Measurements from ENCODE around the gene NDUFS8.
A peak's percentile ranks its signal among the peaks of the same experiment; 100 is the strongest.

The NDUFS8 gene

DNA sequence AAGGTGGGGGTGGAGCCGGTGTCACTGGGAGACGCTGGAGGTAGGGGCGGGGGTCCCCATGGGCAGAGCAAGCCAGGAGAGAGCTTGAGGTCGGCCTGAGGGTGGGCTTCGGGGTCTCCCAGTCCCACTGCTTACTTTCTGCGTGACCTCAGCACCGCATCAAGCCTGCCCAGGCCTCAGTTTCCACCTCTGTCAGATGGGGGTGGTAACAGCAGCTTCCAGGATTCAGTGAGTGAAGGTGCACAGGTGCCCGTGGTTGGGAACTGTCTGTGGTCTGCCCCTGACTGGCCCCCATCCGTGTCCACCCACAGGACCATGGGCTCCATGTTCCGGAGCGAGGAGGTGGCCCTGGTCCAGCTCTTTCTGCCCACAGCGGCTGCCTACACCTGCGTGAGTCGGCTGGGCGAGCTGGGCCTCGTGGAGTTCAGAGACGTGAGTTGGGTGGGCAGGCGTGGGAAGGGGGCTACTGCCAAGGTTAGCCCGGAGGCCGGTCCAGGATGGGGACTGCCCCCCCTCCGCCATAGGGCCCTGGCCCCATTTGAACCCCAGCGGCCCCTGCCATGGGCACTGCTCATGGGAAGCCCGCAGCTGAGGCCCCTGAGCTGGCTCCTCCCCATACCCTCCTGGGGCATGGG is 10.6 kb downstream of the NDUFS8 start:
- Histone ChIP-seq H2AFZ (ENCODE audit: low read depth, low read length) (no peak overlapping the region), H3K36me3 (ENCODE audit: control insufficient read depth in 1 of 2, insufficient read depth in 2 of 2, low read depth in 1 of 2, low read length in 2 of 2) (peaks cover 29 to 59% of the 10 kb centered on the region in 2 experiments), H3K27ac (ENCODE audit: low read length, poor library complexity, severe bottlenecking) (peak overlapping the region; percentile 73), H3K4me1 (ENCODE audit: control insufficient read depth, insufficient read depth, low read depth, low read length) (peaks cover 70% of the 10 kb centered on the region), H3K79me1 (replicated peaks; ENCODE audit: low read length, poor library complexity, severe bottlenecking) (peaks cover 17% of the 10 kb centered on the region), H3K4me3 (ENCODE audit: insufficient read depth in 1 of 2, low read depth in 1 of 2, low read length in 2 of 2) (peak overlapping the region; percentile 52 to 91), H2BK12ac (ENCODE audit: low read length in 2 of 2) (peak overlapping the region; percentile 4 to 59), H2BK5ac (ENCODE audit: low read depth, low read length, poor library complexity, severe bottlenecking) (peak overlapping the region; percentile 60), H2BK120ac (ENCODE audit: low read depth, low read length) (peak overlapping the region; percentile 89), H3K14ac (ENCODE audit: low read length in 2 of 2) (peak overlapping the region in 1 of 2 experiments; percentile 94), H4K8ac (ENCODE audit: low read length) (peak overlapping the region; percentile 87), H3K18ac (ENCODE audit: low read depth in 1 of 2, low read length in 2 of 2) (peak overlapping the region; percentile 90 to 95), H3K4ac (ENCODE audit: low read depth in 1 of 2, low read length in 2 of 2) (peak overlapping the region; percentile 90 to 98), H3K23ac (ENCODE audit: low read length in 2 of 2) (peak overlapping the region in 1 of 2 experiments; percentile 28), H3K9ac (ENCODE audit: low read length) (peak overlapping the region; percentile 95), H2BK15ac (ENCODE audit: low read depth, poor library complexity, severe bottlenecking) (peak overlapping the region; percentile 63), H2AK5ac (ENCODE audit: low read length, severe bottlenecking) (peak overlapping the region; percentile 95), H3K9me3 (ENCODE audit: control insufficient read depth, low read length) (no peaks in the 10 kb centered on the region), H3K4me2 (ENCODE audit: low read length, poor library complexity, severe bottlenecking) (peak overlapping the region; percentile 86), H3K27me3 (ENCODE audit: control insufficient read depth in 1 of 2, insufficient read depth in 1 of 2, low read length in 2 of 2) (no peaks in the 10 kb centered on the region), H4K91ac (ENCODE audit: low read length) (peak overlapping the region; percentile 94)
- 88% methylated on average over 22 of the region's 23 CpGs for WGBS
- no peak for DNase-seq

DNA sequence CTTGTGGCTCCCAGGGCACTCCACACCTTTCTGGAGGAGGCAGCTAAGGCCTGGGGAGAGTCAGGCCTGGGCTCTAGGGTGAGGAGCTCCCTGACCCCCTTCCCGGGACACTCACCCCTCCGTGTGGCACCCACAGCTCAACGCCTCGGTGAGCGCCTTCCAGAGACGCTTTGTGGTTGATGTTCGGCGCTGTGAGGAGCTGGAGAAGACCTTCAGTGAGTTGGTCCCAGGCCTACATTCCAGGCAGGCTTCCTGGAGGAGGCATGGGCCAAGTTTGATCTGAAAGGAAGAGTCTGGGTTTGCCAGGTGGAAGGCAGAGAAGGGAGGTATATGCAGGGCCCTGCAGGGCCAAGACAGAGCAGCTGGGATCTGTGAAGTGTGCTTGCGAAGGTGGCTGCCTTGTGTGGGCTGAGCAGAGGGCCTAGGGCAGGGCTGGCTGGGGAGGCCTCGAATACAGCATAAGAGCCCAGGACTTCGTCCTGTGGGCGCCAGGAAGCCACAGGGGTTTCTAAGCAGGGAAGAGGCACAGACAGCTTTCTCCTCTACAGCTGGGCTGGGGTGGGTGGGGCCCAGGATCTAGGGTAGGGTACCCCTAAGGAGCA is 11.2 kb downstream of the NDUFS8 start:
- Histone ChIP-seq H3K27me3 (ENCODE audit: control insufficient read depth in 1 of 2, insufficient read depth in 1 of 2, low read length in 2 of 2) (no peaks in the 10 kb centered on the region), H2BK120ac (ENCODE audit: low read depth, low read length) (no peak overlapping the region), H2BK15ac (ENCODE audit: low read depth, poor library complexity, severe bottlenecking) (no peak overlapping the region), H3K27ac (ENCODE audit: low read length, poor library complexity, severe bottlenecking) (peak overlapping the region; percentile 33), H3K9ac (ENCODE audit: low read length) (peak overlapping the region; percentile 36), H3K79me1 (replicated peaks; ENCODE audit: low read length, poor library complexity, severe bottlenecking) (peaks cover 16% of the 10 kb centered on the region), H4K8ac (ENCODE audit: low read length) (no peak overlapping the region), H4K91ac (ENCODE audit: low read length) (peak overlapping the region; percentile 37), H2AK5ac (ENCODE audit: low read length, severe bottlenecking) (peak overlapping the region; percentile 21), H3K18ac (ENCODE audit: low read depth in 1 of 2, low read length in 2 of 2) (no peak overlapping the region), H2BK12ac (ENCODE audit: low read length in 2 of 2) (no peak overlapping the region), H3K4me2 (ENCODE audit: low read length, poor library complexity, severe bottlenecking) (no peak overlapping the region), H3K36me3 (ENCODE audit: control insufficient read depth in 1 of 2, insufficient read depth in 2 of 2, low read depth in 1 of 2, low read length in 2 of 2) (peaks cover 31 to 59% of the 10 kb centered on the region in 2 experiments), H2AFZ (ENCODE audit: low read depth, low read length) (no peak overlapping the region), H3K4me3 (ENCODE audit: insufficient read depth in 1 of 2, low read depth in 1 of 2, low read length in 2 of 2) (no peak overlapping the region), H3K4ac (ENCODE audit: low read depth in 1 of 2, low read length in 2 of 2) (peak overlapping the region; percentile 1 to 49), H2BK5ac (ENCODE audit: low read depth, low read length, poor library complexity, severe bottlenecking) (no peak overlapping the region), H3K23ac (ENCODE audit: low read length in 2 of 2) (no peak overlapping the region), H3K9me3 (ENCODE audit: control insufficient read depth, low read length) (no peaks in the 10 kb centered on the region), H3K14ac (ENCODE audit: low read length in 2 of 2) (no peak overlapping the region), H3K4me1 (ENCODE audit: control insufficient read depth, insufficient read depth, low read depth, low read length) (peaks cover 70% of the 10 kb centered on the region)
- no peak for DNase-seq
- 92% methylated on average over 12 of the region's 12 CpGs for WGBS

DNA sequence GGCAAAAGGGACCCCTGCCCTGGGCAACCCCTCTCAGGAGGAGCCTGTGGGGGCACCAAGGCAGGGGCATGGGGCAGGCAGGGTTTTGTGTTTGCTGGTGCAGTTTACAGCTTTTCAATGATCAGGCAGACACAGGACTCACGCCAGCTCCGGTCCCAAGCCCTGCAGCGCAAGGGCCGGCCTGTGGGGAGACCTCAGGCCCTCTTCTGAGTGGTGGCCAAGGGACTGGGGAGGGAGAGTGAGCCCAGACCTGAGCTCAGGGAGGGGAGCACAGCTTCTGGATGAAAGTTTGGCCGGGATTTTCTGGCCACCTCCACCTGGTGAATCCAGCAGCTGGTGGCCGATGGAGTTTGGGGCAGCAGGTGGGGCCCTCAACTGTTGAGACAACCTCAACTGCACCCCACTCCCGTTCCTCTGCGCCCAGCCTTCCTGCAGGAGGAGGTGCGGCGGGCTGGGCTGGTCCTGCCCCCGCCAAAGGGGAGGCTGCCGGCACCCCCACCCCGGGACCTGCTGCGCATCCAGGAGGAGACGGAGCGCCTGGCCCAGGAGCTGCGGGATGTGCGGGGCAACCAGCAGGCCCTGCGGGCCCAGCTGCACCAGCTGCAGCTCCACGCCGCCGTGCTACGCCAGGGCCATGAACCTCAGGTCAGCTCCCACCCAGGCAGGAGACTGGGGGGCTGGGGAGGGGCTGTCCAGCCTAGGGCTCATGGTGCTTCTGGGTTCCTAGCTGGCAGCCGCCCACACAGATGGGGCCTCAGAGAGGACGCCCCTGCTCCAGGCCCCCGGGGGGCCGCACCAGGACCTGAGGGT is 11.9 kb downstream of the NDUFS8 start:
- no peak overlapping the region for H2AFZ ChIP-seq (ENCODE audit: low read depth, low read length)
- no peak overlapping the region for H2BK15ac ChIP-seq (ENCODE audit: low read depth, poor library complexity, severe bottlenecking)
- no peak overlapping the region for H4K91ac ChIP-seq (ENCODE audit: low read length)
- no peaks in the 10 kb centered on the region for H3K27me3 ChIP-seq (ENCODE audit: control insufficient read depth in 1 of 2, insufficient read depth in 1 of 2, low read length in 2 of 2)
- no peak overlapping the region for H3K9ac ChIP-seq (ENCODE audit: low read length)
- WGBS: 92% methylated on average over 23 of the region's 27 CpGs
- H3K4me2 ChIP-seq (ENCODE audit: low read length, poor library complexity, severe bottlenecking): no peak overlapping the region
- H3K36me3 ChIP-seq (ENCODE audit: control insufficient read depth in 1 of 2, insufficient read depth in 2 of 2, low read depth in 1 of 2, low read length in 2 of 2): peaks cover 31 to 62% of the 10 kb centered on the region in 2 experiments
- H3K18ac ChIP-seq (ENCODE audit: low read depth in 1 of 2, low read length in 2 of 2): peak overlapping the region; percentile 37 to 62
- no peak for DNase-seq
- H3K9me3 ChIP-seq (ENCODE audit: control insufficient read depth, low read length): no peaks in the 10 kb centered on the region
- H3K4ac ChIP-seq (ENCODE audit: low read depth in 1 of 2, low read length in 2 of 2): peak overlapping the region; percentile 29 to 74
- no peak overlapping the region for H2BK5ac ChIP-seq (ENCODE audit: low read depth, low read length, poor library complexity, severe bottlenecking)
- H3K79me1 ChIP-seq (replicated peaks; ENCODE audit: low read length, poor library complexity, severe bottlenecking): peaks cover 13% of the 10 kb centered on the region
- H3K4me1 ChIP-seq (ENCODE audit: control insufficient read depth, insufficient read depth, low read depth, low read length): peaks cover 70% of the 10 kb centered on the region
- H2AK5ac ChIP-seq (ENCODE audit: low read length, severe bottlenecking): peak overlapping the region; percentile 76
- H3K14ac ChIP-seq (ENCODE audit: low read length in 2 of 2): no peak overlapping the region
- peak overlapping the region; percentile 64 for H2BK120ac ChIP-seq (ENCODE audit: low read depth, low read length)
- no peak overlapping the region for H3K23ac ChIP-seq (ENCODE audit: low read length in 2 of 2)
- H4K8ac ChIP-seq (ENCODE audit: low read length): no peak overlapping the region
- H2BK12ac ChIP-seq (ENCODE audit: low read length in 2 of 2): peak overlapping the region; percentile 12 to 29
- H3K27ac ChIP-seq (ENCODE audit: low read length, poor library complexity, severe bottlenecking): peak overlapping the region; percentile 37
- H3K4me3 ChIP-seq (ENCODE audit: insufficient read depth in 1 of 2, low read depth in 1 of 2, low read length in 2 of 2): no peak overlapping the region

DNA sequence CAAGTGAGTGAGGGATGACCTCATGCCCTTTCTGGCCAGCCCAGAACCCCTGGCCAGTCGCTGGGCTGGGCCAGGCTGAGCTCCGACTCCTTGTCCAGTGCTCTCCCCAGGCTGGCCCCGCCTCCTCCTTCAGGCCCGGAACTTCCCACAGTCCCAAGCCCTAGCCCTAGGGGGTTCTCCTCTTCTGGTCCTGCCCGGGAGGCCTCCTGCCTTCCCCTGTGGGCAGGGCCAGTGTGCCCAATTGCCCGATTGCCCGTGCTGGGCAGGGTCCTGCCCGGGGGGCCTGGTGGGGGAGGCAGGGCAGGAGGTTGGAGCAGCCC is 12.5 kb downstream of the NDUFS8 start:
- Histone ChIP-seq H3K23ac (ENCODE audit: low read length in 2 of 2) (no peak overlapping the region), H3K9ac (ENCODE audit: low read length) (peak overlapping the region; percentile 55), H3K27me3 (ENCODE audit: control insufficient read depth in 1 of 2, insufficient read depth in 1 of 2, low read length in 2 of 2) (no peaks in the 10 kb centered on the region), H3K14ac (ENCODE audit: low read length in 2 of 2) (peak overlapping the region in 1 of 2 experiments; percentile 13), H2BK15ac (ENCODE audit: low read depth, poor library complexity, severe bottlenecking) (peak overlapping the region; percentile 48), H3K36me3 (ENCODE audit: control insufficient read depth in 1 of 2, insufficient read depth in 2 of 2, low read depth in 1 of 2, low read length in 2 of 2) (peaks cover 36 to 67% of the 10 kb centered on the region in 2 experiments), H3K18ac (ENCODE audit: low read depth in 1 of 2, low read length in 2 of 2) (peak overlapping the region; percentile 37 to 62), H2BK12ac (ENCODE audit: low read length in 2 of 2) (peak overlapping the region; percentile 18 to 45), H2AK5ac (ENCODE audit: low read length, severe bottlenecking) (peak overlapping the region; percentile 76), H2BK120ac (ENCODE audit: low read depth, low read length) (peak overlapping the region; percentile 64), H3K4ac (ENCODE audit: low read depth in 1 of 2, low read length in 2 of 2) (peak overlapping the region; percentile 29 to 74), H4K8ac (ENCODE audit: low read length) (peak overlapping the region; percentile 50), H3K79me1 (replicated peaks; ENCODE audit: low read length, poor library complexity, severe bottlenecking) (peaks cover 17% of the 10 kb centered on the region), H2AFZ (ENCODE audit: low read depth, low read length) (no peak overlapping the region), H3K27ac (ENCODE audit: low read length, poor library complexity, severe bottlenecking) (peak overlapping the region; percentile 37), H2BK5ac (ENCODE audit: low read depth, low read length, poor library complexity, severe bottlenecking) (peak overlapping the region; percentile 77), H3K4me1 (ENCODE audit: control insufficient read depth, insufficient read depth, low read depth, low read length) (peaks cover 69% of the 10 kb centered on the region), H4K91ac (ENCODE audit: low read length) (peak overlapping the region; percentile 87), H3K4me3 (ENCODE audit: insufficient read depth in 1 of 2, low read depth in 1 of 2, low read length in 2 of 2) (peak overlapping the region in 1 of 2 experiments; percentile 14), H3K9me3 (ENCODE audit: control insufficient read depth, low read length) (no peaks in the 10 kb centered on the region), H3K4me2 (ENCODE audit: low read length, poor library complexity, severe bottlenecking) (peak overlapping the region; percentile 45)
- WGBS: 68% methylated on average over 8 of the region's 8 CpGs
- DNase-seq: no peak

Data from mesenchymal stem cell (in vitro differentiated cells and primary cell).